ENCODE results near the gene FBXW7.

Gene FBXW7

GRCh38 chr4:152422817-152423320 is 113.0 kb downstream of the FBXW7 start:
- no peak overlapping the region for H3K9ac ChIP-seq (ENCODE audit: low read depth in 1 of 2, low read length in 2 of 2)
- H3K27ac ChIP-seq (ENCODE audit: low read depth in 2 of 2, low read length in 2 of 2) = no peak overlapping the region
- H3K27me3 ChIP-seq (ENCODE audit: control insufficient read depth in 2 of 2, insufficient read depth in 2 of 2, low read length in 2 of 2) = no peaks in the 10 kb centered on the region

DNA sequence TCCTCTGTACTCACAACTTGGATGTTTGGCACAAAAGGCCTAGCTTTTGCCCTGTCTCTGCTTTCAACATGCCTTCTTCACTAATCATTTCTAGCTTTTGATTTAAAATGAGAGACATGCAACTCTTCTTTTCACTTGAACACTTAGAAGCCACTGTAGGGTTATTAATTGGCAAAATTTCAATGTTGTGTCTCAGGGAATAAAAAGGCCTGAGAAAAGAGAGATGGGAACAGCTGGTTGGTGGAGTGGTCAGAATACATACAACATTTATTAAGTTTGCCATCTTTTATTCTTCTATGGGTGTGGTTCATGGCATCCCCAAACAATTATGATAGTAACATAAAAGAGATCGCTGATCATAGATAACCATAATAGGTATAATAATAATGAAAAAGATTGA is 114.3 kb downstream of the FBXW7 start:
- H3K27ac ChIP-seq (ENCODE audit: low read depth in 2 of 2, low read length in 2 of 2) = no peak overlapping the region
- no peak overlapping the region for H3K4me3 ChIP-seq (ENCODE audit: low read length in 2 of 2)
- no peak overlapping the region for H3K9ac ChIP-seq (ENCODE audit: low read depth in 1 of 2, low read length in 2 of 2)
- no peaks in the 10 kb centered on the region for H3K9me3 ChIP-seq (ENCODE audit: control insufficient read depth in 2 of 2, low read length in 2 of 2)
- H3K36me3 ChIP-seq (ENCODE audit: control insufficient read depth in 2 of 2, insufficient read depth in 2 of 2, low read length in 2 of 2) = no peaks in the 10 kb centered on the region
- H3K27me3 ChIP-seq (ENCODE audit: control insufficient read depth in 2 of 2, insufficient read depth in 2 of 2, low read length in 2 of 2) = no peaks in the 10 kb centered on the region
- H3K4me1 ChIP-seq (ENCODE audit: control insufficient read depth in 2 of 2, insufficient read depth in 2 of 2, low read length in 2 of 2) = peaks cover 0 to 4% of the 10 kb centered on the region in 2 donors

More at GRCh38 chr4:152422817-152423320, 113.0 kb downstream of the FBXW7 start:
- H3K36me3 ChIP-seq (ENCODE audit: control insufficient read depth in 2 of 2, insufficient read depth in 2 of 2, low read length in 2 of 2) = no peaks in the 10 kb centered on the region
- H3K4me3 ChIP-seq (ENCODE audit: low read length in 2 of 2) = no peak overlapping the region
- peaks cover 0 to 4% of the 10 kb centered on the region in 2 donors for H3K4me1 ChIP-seq (ENCODE audit: control insufficient read depth in 2 of 2, insufficient read depth in 2 of 2, low read length in 2 of 2)
- H3K9me3 ChIP-seq (ENCODE audit: control insufficient read depth in 2 of 2, low read length in 2 of 2) = no peaks in the 10 kb centered on the region

DNA sequence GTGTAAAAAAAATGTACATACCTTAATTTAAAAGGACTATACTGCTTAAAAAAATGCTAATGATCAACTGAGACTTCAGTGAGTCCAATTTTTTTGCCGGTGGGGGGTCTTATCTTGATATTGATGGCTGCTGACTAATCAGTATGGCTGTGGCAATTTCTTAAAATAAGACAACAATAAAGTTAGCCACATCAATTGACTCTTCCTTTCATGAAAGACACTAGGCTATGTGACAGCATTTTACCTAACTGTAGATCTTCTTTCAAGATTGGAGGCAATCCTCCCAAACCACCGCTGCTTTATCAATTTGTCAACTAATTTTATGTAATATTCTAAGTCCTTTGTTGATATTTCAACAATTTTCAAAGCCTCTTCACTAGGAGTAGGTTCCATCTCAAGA is 116.1 kb downstream of the FBXW7 start:
- H3K27me3 ChIP-seq (ENCODE audit: control insufficient read depth in 2 of 2, insufficient read depth in 2 of 2, low read length in 2 of 2) = no peaks in the 10 kb centered on the region
- H3K9me3 ChIP-seq (ENCODE audit: control insufficient read depth in 2 of 2, low read length in 2 of 2) = no peaks in the 10 kb centered on the region
- H3K4me3 ChIP-seq (ENCODE audit: low read length in 2 of 2) = no peak overlapping the region
- no peak overlapping the region for H3K27ac ChIP-seq (ENCODE audit: low read depth in 2 of 2, low read length in 2 of 2)
- no peaks in the 10 kb centered on the region for H3K36me3 ChIP-seq (ENCODE audit: control insufficient read depth in 2 of 2, insufficient read depth in 2 of 2, low read length in 2 of 2)
- H3K4me1 ChIP-seq (ENCODE audit: control insufficient read depth in 2 of 2, insufficient read depth in 2 of 2, low read length in 2 of 2) = no peaks in the 10 kb centered on the region
- no peak overlapping the region for H3K9ac ChIP-seq (ENCODE audit: low read depth in 1 of 2, low read length in 2 of 2)

DNA sequence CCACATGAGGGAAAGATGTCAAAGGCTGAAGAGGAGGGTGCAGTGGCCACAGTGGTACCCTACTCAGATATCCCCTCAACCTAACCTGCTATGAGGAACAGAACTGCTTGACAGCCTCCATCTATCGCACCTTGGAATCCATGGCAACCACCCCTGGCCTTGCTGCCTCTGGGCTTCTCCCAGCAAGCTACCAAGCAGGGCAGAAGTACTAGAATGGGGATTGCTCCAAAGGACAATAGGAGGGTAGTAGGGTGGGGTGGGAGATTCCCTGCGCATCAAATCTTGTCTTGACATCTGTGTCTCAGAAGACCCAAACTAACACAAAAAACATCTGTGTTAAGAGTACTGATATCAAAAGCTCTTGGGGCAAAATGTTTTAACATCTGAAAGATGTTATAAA is 118.2 kb downstream of the FBXW7 start:
- Histone ChIP-seq H3K4me1 (ENCODE audit: control insufficient read depth in 2 of 2, insufficient read depth in 2 of 2, low read length in 2 of 2) (no peaks in the 10 kb centered on the region), H3K9ac (ENCODE audit: low read depth in 1 of 2, low read length in 2 of 2) (no peak overlapping the region)

GRCh38 chr4:152415980-152416379 is 119.9 kb downstream of the FBXW7 start:
- H3K36me3 ChIP-seq (ENCODE audit: control insufficient read depth in 2 of 2, insufficient read depth in 2 of 2, low read length in 2 of 2) = peaks cover 0 to 5% of the 10 kb centered on the region in 2 donors
- no peaks in the 10 kb centered on the region for H3K9me3 ChIP-seq (ENCODE audit: control insufficient read depth in 2 of 2, low read length in 2 of 2)
- H3K27me3 ChIP-seq (ENCODE audit: control insufficient read depth in 2 of 2, insufficient read depth in 2 of 2, low read length in 2 of 2) = no peaks in the 10 kb centered on the region
- no peaks in the 10 kb centered on the region for H3K4me1 ChIP-seq (ENCODE audit: control insufficient read depth in 2 of 2, insufficient read depth in 2 of 2, low read length in 2 of 2)
- H3K9ac ChIP-seq (ENCODE audit: low read depth in 1 of 2, low read length in 2 of 2) = no peak overlapping the region
- no peak overlapping the region for H3K27ac ChIP-seq (ENCODE audit: low read depth in 2 of 2, low read length in 2 of 2)
- H3K4me3 ChIP-seq (ENCODE audit: low read length in 2 of 2) = no peak overlapping the region

More for the DNA sequence above, 118.2 kb downstream of the FBXW7 start:
- Histone ChIP-seq H3K4me3 (ENCODE audit: low read length in 2 of 2) (no peak overlapping the region), H3K9me3 (ENCODE audit: control insufficient read depth in 2 of 2, low read length in 2 of 2) (no peaks in the 10 kb centered on the region), H3K36me3 (ENCODE audit: control insufficient read depth in 2 of 2, insufficient read depth in 2 of 2, low read length in 2 of 2) (no peaks in the 10 kb centered on the region), H3K27ac (ENCODE audit: low read depth in 2 of 2, low read length in 2 of 2) (no peak overlapping the region), H3K27me3 (ENCODE audit: control insufficient read depth in 2 of 2, insufficient read depth in 2 of 2, low read length in 2 of 2) (no peaks in the 10 kb centered on the region)

DNA sequence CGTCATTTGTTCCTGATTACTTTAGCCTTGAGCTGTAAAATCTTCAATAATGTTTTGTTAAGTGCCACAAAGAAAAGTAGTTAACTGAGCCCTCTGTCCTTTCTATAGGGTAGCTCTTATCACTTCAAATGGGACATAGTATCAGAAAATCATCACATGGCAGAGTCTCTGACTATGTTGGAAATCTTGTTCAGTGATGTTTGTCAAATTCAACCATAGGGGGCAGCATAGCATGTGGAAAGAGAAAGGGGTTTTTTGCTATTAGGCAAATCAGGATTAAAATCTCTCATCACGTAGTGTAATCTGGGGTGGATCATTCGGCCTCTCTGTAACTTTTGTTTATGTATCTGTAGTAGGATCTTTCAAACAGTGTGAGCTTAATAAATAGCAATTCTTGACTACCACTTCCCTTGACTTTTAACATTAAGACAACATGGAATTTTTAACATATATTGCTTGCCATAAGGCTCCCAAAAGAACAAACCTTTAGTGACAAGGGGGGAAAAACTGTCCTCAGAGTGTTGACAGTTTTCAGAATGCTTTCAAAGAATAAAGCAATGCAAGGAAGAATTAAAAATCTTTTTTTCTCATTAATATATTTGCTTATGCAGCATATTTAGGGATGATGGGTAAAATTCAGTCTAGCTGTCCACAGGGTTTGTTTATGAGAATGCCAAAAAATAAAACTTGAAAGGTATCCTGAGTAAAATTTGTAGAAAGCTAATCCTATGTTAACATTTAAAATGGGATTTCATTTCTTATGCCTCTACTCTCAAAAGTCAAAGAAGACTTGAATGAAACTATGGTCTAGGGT is 127.2 kb downstream of the FBXW7 start:
- Histone ChIP-seq H3K9me3 (ENCODE audit: control insufficient read depth in 2 of 2, low read length in 2 of 2) (no peaks in the 10 kb centered on the region), H3K36me3 (ENCODE audit: control insufficient read depth in 2 of 2, insufficient read depth in 2 of 2, low read length in 2 of 2) (peaks cover 0 to 5% of the 10 kb centered on the region in 2 donors), H3K27me3 (ENCODE audit: control insufficient read depth in 2 of 2, insufficient read depth in 2 of 2, low read length in 2 of 2) (no peaks in the 10 kb centered on the region), H3K27ac (ENCODE audit: low read depth in 2 of 2, low read length in 2 of 2) (no peak overlapping the region), H3K9ac (ENCODE audit: low read depth in 1 of 2, low read length in 2 of 2) (no peak overlapping the region), H3K4me1 (ENCODE audit: control insufficient read depth in 2 of 2, insufficient read depth in 2 of 2, low read length in 2 of 2) (no peaks in the 10 kb centered on the region), H3K4me3 (ENCODE audit: low read length in 2 of 2) (no peak overlapping the region)

DNA sequence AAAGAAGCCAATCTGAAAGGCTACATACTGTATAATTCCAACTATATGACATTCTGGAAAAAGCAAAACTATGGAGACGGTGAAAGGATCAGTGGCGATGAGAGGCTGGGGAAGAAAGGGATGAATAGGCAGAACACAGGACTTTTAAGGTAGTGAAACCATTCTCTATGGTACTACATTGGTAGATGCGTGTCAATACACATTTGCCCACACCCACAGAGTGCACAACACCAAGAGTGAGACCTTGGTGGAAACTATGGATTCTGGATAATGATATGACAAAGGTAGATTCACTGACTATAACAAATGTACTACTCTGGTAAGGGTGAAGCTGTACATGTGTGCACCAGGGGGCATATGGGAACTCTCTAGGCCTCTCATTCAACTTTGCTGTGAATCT is 134.5 kb downstream of the FBXW7 start:
- no peak overlapping the region for H3K4me3 ChIP-seq (ENCODE audit: low read length in 2 of 2)
- H3K27me3 ChIP-seq (ENCODE audit: control insufficient read depth in 2 of 2, insufficient read depth in 2 of 2, low read length in 2 of 2) = no peaks in the 10 kb centered on the region
- H3K27ac ChIP-seq (ENCODE audit: low read depth in 2 of 2, low read length in 2 of 2) = no peak overlapping the region
- H3K9ac ChIP-seq (ENCODE audit: low read depth in 1 of 2, low read length in 2 of 2) = no peak overlapping the region
- H3K4me1 ChIP-seq (ENCODE audit: control insufficient read depth in 2 of 2, insufficient read depth in 2 of 2, low read length in 2 of 2) = no peaks in the 10 kb centered on the region
- no peaks in the 10 kb centered on the region for H3K9me3 ChIP-seq (ENCODE audit: control insufficient read depth in 2 of 2, low read length in 2 of 2)
- H3K36me3 ChIP-seq (ENCODE audit: control insufficient read depth in 2 of 2, insufficient read depth in 2 of 2, low read length in 2 of 2) = no peaks in the 10 kb centered on the region

DNA sequence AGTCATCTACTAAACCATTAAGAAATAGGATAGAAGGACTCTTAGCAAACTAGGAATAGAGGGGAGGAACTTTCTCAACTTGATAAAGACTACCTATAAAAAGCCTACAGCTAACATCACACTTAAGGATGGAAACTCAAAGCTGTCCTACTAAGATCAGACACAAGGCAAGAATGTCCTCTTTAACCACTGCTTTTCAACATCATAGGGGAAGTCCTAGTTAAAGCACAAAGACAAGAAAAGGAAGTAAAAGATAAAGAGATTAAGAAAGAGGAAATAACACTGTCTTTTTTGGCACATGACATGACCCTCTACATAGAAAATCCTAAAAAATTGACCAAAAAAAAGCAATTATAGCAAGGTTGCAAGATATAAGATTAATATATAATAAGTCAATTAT is 136.6 kb downstream of the FBXW7 start:
- H3K4me1 ChIP-seq (ENCODE audit: control insufficient read depth in 2 of 2, insufficient read depth in 2 of 2, low read length in 2 of 2) = no peaks in the 10 kb centered on the region
- H3K36me3 ChIP-seq (ENCODE audit: control insufficient read depth in 2 of 2, insufficient read depth in 2 of 2, low read length in 2 of 2) = no peaks in the 10 kb centered on the region
- H3K9me3 ChIP-seq (ENCODE audit: control insufficient read depth in 2 of 2, low read length in 2 of 2) = no peaks in the 10 kb centered on the region
- no peaks in the 10 kb centered on the region for H3K27me3 ChIP-seq (ENCODE audit: control insufficient read depth in 2 of 2, insufficient read depth in 2 of 2, low read length in 2 of 2)
- no peak overlapping the region for H3K4me3 ChIP-seq (ENCODE audit: low read length in 2 of 2)
- no peak overlapping the region for H3K9ac ChIP-seq (ENCODE audit: low read depth in 1 of 2, low read length in 2 of 2)
- H3K27ac ChIP-seq (ENCODE audit: low read depth in 2 of 2, low read length in 2 of 2) = no peak overlapping the region

- Histone ChIP-seq H3K9ac (ENCODE audit: low read depth in 1 of 2, low read length in 2 of 2) (no peak overlapping the region), H3K9me3 (ENCODE audit: control insufficient read depth in 2 of 2, low read length in 2 of 2) (no peaks in the 10 kb centered on the region), H3K4me3 (ENCODE audit: low read length in 2 of 2) (no peak overlapping the region), H3K4me1 (ENCODE audit: control insufficient read depth in 2 of 2, insufficient read depth in 2 of 2, low read length in 2 of 2) (no peaks in the 10 kb centered on the region), H3K27ac (ENCODE audit: low read depth in 2 of 2, low read length in 2 of 2) (no peak overlapping the region), H3K27me3 (ENCODE audit: control insufficient read depth in 2 of 2, insufficient read depth in 2 of 2, low read length in 2 of 2) (no peaks in the 10 kb centered on the region), H3K36me3 (ENCODE audit: control insufficient read depth in 2 of 2, insufficient read depth in 2 of 2, low read length in 2 of 2) (no peaks in the 10 kb centered on the region)
Observed at GRCh38 chr4:152398060-152398459, 137.8 kb downstream of the FBXW7 start.

DNA sequence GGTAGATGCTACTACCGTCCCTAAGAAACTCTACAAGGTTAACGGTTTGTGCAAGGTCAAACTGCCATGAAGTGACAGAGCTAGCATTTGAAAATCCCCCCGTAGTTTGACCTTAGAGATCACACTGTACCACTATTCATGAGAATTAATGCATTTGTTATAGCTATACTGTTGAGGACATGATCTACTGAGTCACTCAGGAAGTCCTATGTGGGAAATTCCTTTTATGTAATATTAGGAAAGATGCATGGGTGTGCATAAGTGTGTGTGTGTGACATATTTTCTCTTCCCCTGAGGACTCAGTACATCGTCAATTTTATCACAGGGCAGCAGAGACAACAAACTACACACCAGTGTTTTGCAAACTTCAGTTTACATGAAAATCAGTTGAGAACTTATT is 141.1 kb downstream of the FBXW7 start:
- Histone ChIP-seq H3K9ac (ENCODE audit: low read depth in 1 of 2, low read length in 2 of 2) (no peak overlapping the region), H3K27me3 (ENCODE audit: control insufficient read depth in 2 of 2, insufficient read depth in 2 of 2, low read length in 2 of 2) (no peaks in the 10 kb centered on the region), H3K27ac (ENCODE audit: low read depth in 2 of 2, low read length in 2 of 2) (no peak overlapping the region), H3K36me3 (ENCODE audit: control insufficient read depth in 2 of 2, insufficient read depth in 2 of 2, low read length in 2 of 2) (no peaks in the 10 kb centered on the region), H3K4me1 (ENCODE audit: control insufficient read depth in 2 of 2, insufficient read depth in 2 of 2, low read length in 2 of 2) (no peaks in the 10 kb centered on the region), H3K4me3 (ENCODE audit: low read length in 2 of 2) (no peak overlapping the region), H3K9me3 (ENCODE audit: control insufficient read depth in 2 of 2, low read length in 2 of 2) (no peaks in the 10 kb centered on the region)

Data from mucosa of rectum (tissue), 2 donors.